ENCODE data around the gene PSMG1.

PSMG1 gene

DNA sequence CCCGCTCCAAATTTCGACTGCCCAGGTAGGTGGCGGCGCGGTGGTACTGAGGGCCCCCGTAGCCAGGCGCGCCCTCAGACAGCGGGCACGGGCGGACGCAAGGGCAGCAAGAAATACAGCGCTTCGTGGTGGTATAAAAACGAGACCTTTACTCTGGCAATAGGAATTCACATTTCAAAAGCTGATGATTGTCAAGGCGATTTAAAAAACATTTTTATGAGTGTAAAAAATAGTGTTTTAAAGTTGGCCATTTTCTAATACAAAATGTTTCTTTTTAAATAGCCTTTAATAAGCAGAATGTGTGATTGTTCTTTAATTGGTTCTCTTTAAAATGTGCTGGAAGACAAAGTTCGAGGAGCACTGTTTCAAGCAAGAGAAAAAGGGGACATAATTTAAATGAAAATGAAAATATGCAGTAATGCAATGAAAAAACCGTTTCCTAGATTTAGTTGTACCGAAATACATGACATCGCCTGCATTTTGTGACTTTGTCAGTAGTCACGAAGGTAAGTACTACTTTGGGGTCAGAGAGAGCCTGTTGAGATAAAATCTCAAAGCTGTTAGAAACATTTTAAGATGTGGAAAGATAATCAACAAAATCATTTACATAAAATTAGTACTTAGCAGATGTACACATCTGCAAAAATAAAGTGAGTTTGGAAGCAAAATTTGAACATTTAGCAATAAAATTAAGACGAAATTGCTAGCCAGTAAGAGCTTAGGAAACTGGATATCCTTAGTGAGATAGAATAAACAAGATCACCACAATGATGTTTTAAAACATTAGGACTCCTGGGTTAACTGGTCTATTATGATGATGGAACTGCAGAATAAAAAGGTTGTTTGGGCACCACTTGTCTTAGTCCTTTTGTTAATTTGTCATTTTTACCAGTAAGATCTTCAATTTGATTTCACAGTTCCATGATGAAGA, 1.1 kb upstream of the PSMG1 start:
- peak; percentile 37 for DNase-seq (ENCODE audit: low read depth, low spot score)
- in situ Hi-C loops (cut with HindIII; ENCODE audit: low sequenced_read_pairs): no loop called here
- H3K4me3 ChIP-seq (ENCODE audit: low read depth, low read length): peak overlapping the region; percentile 88
- TF ChIP-seq, protein P1, sequence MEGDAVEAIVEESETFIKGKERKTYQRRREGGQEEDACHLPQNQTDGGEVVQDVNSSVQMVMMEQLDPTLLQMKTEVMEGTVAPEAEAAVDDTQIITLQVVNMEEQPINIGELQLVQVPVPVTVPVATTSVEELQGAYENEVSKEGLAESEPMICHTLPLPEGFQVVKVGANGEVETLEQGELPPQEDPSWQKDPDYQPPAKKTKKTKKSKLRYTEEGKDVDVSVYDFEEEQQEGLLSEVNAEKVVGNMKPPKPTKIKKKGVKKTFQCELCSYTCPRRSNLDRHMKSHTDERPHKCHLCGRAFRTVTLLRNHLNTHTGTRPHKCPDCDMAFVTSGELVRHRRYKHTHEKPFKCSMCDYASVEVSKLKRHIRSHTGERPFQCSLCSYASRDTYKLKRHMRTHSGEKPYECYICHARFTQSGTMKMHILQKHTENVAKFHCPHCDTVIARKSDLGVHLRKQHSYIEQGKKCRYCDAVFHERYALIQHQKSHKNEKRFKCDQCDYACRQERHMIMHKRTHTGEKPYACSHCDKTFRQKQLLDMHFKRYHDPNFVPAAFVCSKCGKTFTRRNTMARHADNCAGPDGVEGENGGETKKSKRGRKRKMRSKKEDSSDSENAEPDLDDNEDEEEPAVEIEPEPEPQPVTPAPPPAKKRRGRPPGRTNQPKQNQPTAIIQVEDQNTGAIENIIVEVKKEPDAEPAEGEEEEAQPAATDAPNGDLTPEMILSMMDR (IDR thresholded peaks at IDR 0.05; ENCODE audit: low read depth, low read length): no peak

DNA sequence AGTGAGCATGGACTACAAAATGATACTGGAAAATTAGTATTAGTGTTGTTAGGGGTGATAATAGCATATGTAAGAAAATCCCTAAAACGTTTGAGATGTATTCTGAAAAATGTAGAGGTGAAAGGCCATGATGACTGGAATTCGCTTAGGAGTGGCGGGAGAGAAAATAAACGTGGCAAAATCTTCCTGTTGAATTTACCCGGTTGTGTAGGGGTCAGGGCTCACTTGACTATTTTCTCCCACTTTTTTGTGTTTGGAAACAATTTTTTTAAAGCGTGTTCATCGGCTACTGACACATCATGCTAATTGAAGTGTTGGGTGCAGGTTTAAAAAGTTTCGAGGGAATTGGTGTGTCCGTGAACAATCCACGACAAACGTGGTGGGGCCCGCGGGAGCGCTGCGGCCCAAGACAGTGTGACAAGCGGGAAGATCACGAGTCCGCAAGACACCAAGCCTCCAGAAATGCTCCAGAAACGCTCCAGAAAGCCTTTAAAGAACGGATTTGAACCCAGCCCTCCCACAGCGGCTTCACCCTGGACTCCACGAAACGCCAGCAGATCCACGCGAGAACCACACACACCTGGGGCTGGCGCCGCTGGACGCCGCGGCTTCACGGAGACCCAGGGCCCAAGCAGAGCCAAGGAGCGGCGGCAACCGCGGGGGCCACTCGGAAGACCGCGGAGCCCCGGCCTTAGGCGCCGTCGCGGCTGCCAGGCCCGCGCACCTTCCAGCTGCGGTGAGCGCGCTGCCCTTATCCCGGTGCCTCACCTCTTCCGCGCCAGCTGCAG, 573 bp downstream of the PSMG1 start:
- peak; percentile 22 for DNase-seq (ENCODE audit: low read depth, low spot score)
- TF ChIP-seq, protein P1 (IDR thresholded peaks at IDR 0.05; ENCODE audit: low read depth, low read length): no peak

DNA sequence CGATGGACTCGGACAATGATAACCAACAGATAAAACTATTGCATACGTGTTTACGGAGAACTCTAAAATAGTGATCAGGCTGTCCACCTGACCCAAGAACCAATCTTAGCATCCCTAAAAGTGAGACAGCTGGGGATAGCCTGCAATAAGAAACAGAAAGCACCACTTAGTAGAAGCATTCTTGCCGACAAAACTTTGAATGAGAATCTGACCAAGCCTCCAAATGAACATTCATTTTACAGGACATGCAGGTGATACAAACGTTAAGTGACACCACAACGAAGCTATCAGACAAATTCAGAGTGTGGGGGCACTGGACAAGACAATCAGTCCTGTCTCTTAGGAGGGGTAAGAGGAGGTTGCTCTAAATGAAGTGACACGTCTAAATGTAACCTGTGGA, 1.2 kb downstream of the PSMG1 start:
- H3K4me3 ChIP-seq (ENCODE audit: low read depth, low read length): peak overlapping the region; percentile 88
- in situ Hi-C loops (cut with HindIII; ENCODE audit: low sequenced_read_pairs): no loop called here
- TF ChIP-seq, protein P1 (IDR thresholded peaks at IDR 0.05; ENCODE audit: low read depth, low read length): no peak
- no peak for DNase-seq (ENCODE audit: low read depth, low spot score)

More for the DNA sequence above, 573 bp downstream of the PSMG1 start:
- in situ Hi-C loops (cut with HindIII; ENCODE audit: low sequenced_read_pairs): no loop called here
- peak overlapping the region; percentile 88 for H3K4me3 ChIP-seq (ENCODE audit: low read depth, low read length)

DNA sequence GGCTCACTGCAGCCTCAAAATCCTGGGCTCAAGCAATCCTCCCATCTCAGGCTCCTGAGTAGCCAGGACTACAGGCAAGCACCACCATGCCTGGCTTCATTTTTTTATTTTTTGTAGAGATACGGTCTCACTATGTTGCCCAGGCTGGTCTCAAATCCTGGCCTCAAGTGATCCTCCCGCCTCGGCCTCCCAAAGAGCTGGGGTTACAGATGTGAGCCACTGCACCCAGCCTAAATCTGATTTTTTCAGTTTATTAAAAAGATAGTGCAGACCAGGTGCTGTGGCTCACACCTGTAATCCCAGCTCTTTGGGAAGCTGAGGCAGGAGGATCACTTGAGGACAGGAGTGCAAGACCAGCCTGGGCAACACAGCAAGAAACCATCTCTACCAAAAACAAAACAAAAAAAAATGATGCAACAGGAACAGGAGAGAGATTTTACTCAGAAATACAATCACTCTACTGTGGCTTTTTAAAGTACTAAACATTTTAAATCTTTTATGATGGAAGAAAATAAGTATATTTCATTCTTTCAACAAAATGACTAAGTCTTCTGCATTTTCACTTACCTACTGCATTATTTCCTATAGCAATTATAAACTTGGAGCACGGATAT, 1.9 kb downstream of the PSMG1 start:
- TF ChIP-seq, protein P1 (IDR thresholded peaks at IDR 0.05; ENCODE audit: low read depth, low read length): no peak
- in situ Hi-C loops (cut with HindIII; ENCODE audit: low sequenced_read_pairs): no loop called here
- DNase-seq (ENCODE audit: low read depth, low spot score): no peak
- H3K4me3 ChIP-seq (ENCODE audit: low read depth, low read length): no peak overlapping the region

DNA sequence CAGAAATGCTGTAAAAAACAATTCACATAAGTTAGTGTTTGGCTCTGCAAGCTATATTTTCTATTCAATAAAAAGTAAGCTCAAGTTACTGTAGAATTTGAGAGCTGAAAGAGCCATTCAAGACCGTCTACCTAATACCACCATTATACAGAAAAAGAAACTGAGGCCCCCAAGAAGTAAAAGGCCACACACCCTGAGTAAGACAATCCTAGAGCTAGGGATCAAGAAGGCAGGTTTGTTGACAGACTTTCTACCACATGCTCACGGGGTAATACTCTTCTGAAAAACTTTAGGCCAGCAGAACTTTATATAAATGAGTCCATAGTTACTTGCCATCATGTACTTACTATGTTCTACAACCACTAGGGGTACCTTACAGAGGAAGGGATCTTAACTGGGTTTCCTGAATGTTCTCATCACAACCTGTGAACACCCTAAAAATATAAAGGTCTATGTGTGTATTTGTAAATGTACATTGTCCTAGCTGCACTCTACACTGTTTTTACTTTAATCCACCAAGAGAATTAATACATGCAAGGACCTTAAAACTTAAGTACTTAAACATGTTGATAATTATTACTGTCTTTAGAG, 2.7 kb downstream of the PSMG1 start:
- TF ChIP-seq, protein P1 (IDR thresholded peaks at IDR 0.05; ENCODE audit: low read depth, low read length): peak; percentile 19
- H3K4me3 ChIP-seq (ENCODE audit: low read depth, low read length): no peak overlapping the region
- DNase-seq (ENCODE audit: low read depth, low spot score): no peak
- in situ Hi-C loops (cut with HindIII; ENCODE audit: low sequenced_read_pairs): no loop called here

DNA sequence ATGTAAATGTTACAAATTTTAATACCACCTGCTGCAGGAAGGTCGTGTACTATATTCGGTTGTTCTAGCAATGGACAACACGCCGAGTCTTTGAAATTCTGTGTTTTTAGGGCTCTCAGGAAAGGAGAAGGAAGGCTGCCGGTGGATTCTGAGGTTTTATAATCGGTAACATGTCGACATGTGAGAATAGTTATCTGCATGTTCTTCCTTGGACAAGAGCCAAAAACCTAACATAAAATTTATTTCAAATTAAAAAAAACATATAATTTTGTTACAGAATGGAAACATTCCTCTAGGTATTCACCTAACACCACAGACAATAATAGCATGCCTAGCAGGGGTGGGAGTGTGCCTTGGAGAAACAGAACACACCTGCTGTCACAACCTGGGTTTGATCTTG, 4.8 kb downstream of the PSMG1 start:
- in situ Hi-C loops (cut with HindIII; ENCODE audit: low sequenced_read_pairs): no loop called here
- DNase-seq (ENCODE audit: low read depth, low spot score): no peak
- no peak overlapping the region for H3K4me3 ChIP-seq (ENCODE audit: low read depth, low read length)
- TF ChIP-seq, protein P1 (IDR thresholded peaks at IDR 0.05; ENCODE audit: low read depth, low read length): no peak

All from astrocyte of the spinal cord (primary cell).